Omental fat pad (tissue), 4 donors: Measurements from ENCODE around the gene NKD2. TPM values are rescaled to one million over a fixed set of nuclear protein-coding genes. Genes with fewer than 3 reads are reported as not detected.

Experiments used
- ATAC-seq: fragments of 150-250 bp; one replicate; pipeline ENCODE4 v1.9.1; 2016; ENCODE audit warnings: mild to moderate bottlenecking, moderate library complexity; ENCODE audit not compliant: low FRiP score
- DNase-seq: peaks from one replicate; pipeline ENCODE4 v3.0.0-alpha.2; 2019; ENCODE audit warnings: low spot score
- CTCF ChIP-seq, 3 donors: fragments of 450-650 bp; IDR thresholded peaks; one replicate each; pipeline ENCODE4 v1.5.1; 2016 to 2017; ENCODE audit warnings: antibody characterized with exemption in 3 of 3, mild to moderate bottlenecking in 3 of 3, moderate library complexity in 2 of 3
- small RNA-seq: library from RNA; depleted of rRNA; stranded (forward); fragments of <200 nt; gene quantifications from one replicate; pipeline ENCODE3, GENCODE V24; 2016
- total RNA-seq, 4 donors: library from RNA; depleted of rRNA; stranded (reverse); fragments of >200 nt; gene quantifications; one replicate each; pipeline ENCODE4 v1.1.0, GENCODE V29; 2016

NKD2 gene
- total RNA-seq, 4 donors from 2014 or later, result 1.1 to 7.1 (median 1.8) TPM

- TF ChIP-seq CTCF (IDR thresholded peaks at IDR 0.05), result no peak
- no peak for ATAC-seq
- no peak for DNase-seq
Measured at GRCh38 chr5:1083823-1084605, 75.4 kb downstream of the NKD2 start.

- DNase-seq (no peak), ATAC-seq (no peak)
- TF ChIP-seq CTCF (IDR thresholded peaks at IDR 0.05), result no peak
Measured at GRCh38 chr5:1085391-1085790, 76.8 kb downstream of the NKD2 start.

- TF ChIP-seq CTCF (IDR thresholded peaks at IDR 0.05), result no peak
- ATAC-seq (no peak), DNase-seq (no peak)
Measured at GRCh38 chr5:1086137-1086536, 77.5 kb downstream of the NKD2 start.

- DNase-seq, result no peak
- no peak for ATAC-seq
- TF ChIP-seq CTCF (IDR thresholded peaks at IDR 0.05), result no peak
Measured at GRCh38 chr5:1086871-1087270, 78.3 kb downstream of the NKD2 start.

- no peak for TF ChIP-seq CTCF (IDR thresholded peaks at IDR 0.05)
- no peak for DNase-seq
- no peak for ATAC-seq
Measured at GRCh38 chr5:1087428-1087827, 78.8 kb downstream of the NKD2 start.

GRCh38 chr5:1088031-1088430, 79.4 kb downstream of the NKD2 start:
- DNase-seq, result no peak
- TF ChIP-seq CTCF (IDR thresholded peaks at IDR 0.05), result no peak
- ATAC-seq, result no peak

Small RNAs within 50 kb of the gene (small RNA-seq; reads per million reads assigned to genes)
- gene MIR4635, result not detected

Other genes with a start within 250 kb of the NKD2 start
- gene ZDHHC11B, start 224.1 kb upstream of the NKD2 start, total RNA-seq, result 1 to 10 TPM; 1.1 to 5.5 (median 3.5) TPM
- 1 to 10 TPM; 2.4 to 5.8 (median 4.8) TPM for gene ZDHHC11, start 157.8 kb upstream of the NKD2 start, total RNA-seq
- 10 to 100 TPM; 24.0 to 53.2 (median 36.7) TPM for gene BRD9, start 116.0 kb upstream of the NKD2 start, total RNA-seq
- gene TRIP13, start 115.9 kb upstream of the NKD2 start, total RNA-seq, result 1 to 10 TPM in 1 of 4 donors, under 1 TPM in 3; 0.79 to 3.0 (median 0.93) TPM
- 10 to 100 TPM; 17.2 to 39.0 (median 27.5) TPM for gene SLC12A7, start 103.3 kb downstream of the NKD2 start, total RNA-seq
- not detected for gene SLC6A19, start 192.8 kb downstream of the NKD2 start, total RNA-seq
- not detected for gene SLC6A18, start 216.6 kb downstream of the NKD2 start, total RNA-seq